HepG2 (cell line): ENCODE results near the gene C17orf58. TPM values are rescaled to one million over a fixed set of nuclear protein-coding genes. Genes with fewer than 3 reads are reported as not detected.

ENCODE experiments used
- AFF4 ChIP-seq: sonication (generic); formaldehyde crosslinking; IDR thresholded peaks from 2 replicates; pipeline ENCODE4 v1.4.0; 2020; ENCODE audit warnings: missing genetic modification reagents
- ELK4 ChIP-seq: sonication (generic); formaldehyde crosslinking; IDR thresholded peaks from 2 replicates; pipeline ENCODE4 v1.9.0; 2021; ENCODE audit warnings: missing genetic modification reagents, borderline replicate concordance
- ETV5 ChIP-seq: IDR thresholded peaks from 2 replicates; pipeline ENCODE4 v1.6.1; 2018; ENCODE audit warnings: missing biosample characterization, missing genetic modification reagents, inconsistent platforms, borderline replicate concordance
- FOXA3 ChIP-seq: IDR thresholded peaks from 2 replicates; pipeline ENCODE4 v1.6.1; 2016; ENCODE audit warnings: missing genetic modification reagents, missing compliant biosample characterization
- FOXJ3 ChIP-seq: sonication (generic); formaldehyde crosslinking; IDR thresholded peaks from 2 replicates; pipeline ENCODE4 v1.4.0; 2020; ENCODE audit warnings: missing genetic modification reagents, mild to moderate bottlenecking, borderline replicate concordance
- GABPA ChIP-seq, 2 experiments: IDR thresholded peaks; 2 replicates each; pipeline ENCODE4 v1.6.1; 2011 to 2016; ENCODE audit warnings: low read depth in 2 of 2, low read length in 1 of 2, missing biosample characterization in 1 of 2, missing genetic modification characterization in 1 of 2
- HNRNPUL1 ChIP-seq: fragments of 200-400 bp; formaldehyde crosslinking; IDR thresholded peaks from 2 replicates; pipeline ENCODE4 v1.6.1; 2017; ENCODE audit warnings: low read depth, mild to moderate bottlenecking, low read length, moderate library complexity
- THAP11 ChIP-seq: IDR thresholded peaks from 2 replicates; pipeline ENCODE4 v1.6.1; 2016; ENCODE audit warnings: missing biosample characterization, missing genetic modification reagents
- ZNF562 ChIP-seq: sonication (generic); formaldehyde crosslinking; IDR thresholded peaks from 2 replicates; pipeline ENCODE4 v1.8.0; 2022; ENCODE audit warnings: missing genetic modification reagents, borderline replicate concordance
- ZNF773 ChIP-seq: sonication (generic); formaldehyde crosslinking; IDR thresholded peaks from 2 replicates; pipeline ENCODE4 v1.4.0; 2020; ENCODE audit warnings: missing genetic modification reagents, borderline replicate concordance
- polyA plus RNA-seq, 8 experiments: library from polyadenylated mRNA; depleted of rRNA in 3 of 8; stranded (reverse) in 7 of 8; unstranded in 1 of 8; fragments of >200 nt; fragmentation: Illumina TruSeq in 4 of 8; extraction: Trizol in 4 of 8; gene quantifications; 2 replicates each; pipeline versions ENCODE4 v1.2.1 to v1.2.3, GENCODE V29; 2011 to 2016; ENCODE audit warnings: low read depth in 4 of 8, missing spikeins in 1 of 8, mixed read lengths in 1 of 8; ENCODE audit not compliant: insufficient read depth in 1 of 8
- total RNA-seq, 5 experiments: library from RNA; depleted of rRNA; stranded (reverse); fragments of >200 nt; fragmentation: Illumina TruSeq; extraction: Trizol; gene quantifications; 2 replicates each; pipeline ENCODE4 v1.2.3, GENCODE V29; 2016; ENCODE audit warnings: low read depth in 1 of 5
- TF ChIP-seq, protein P1 (sequence below): sonication (generic); formaldehyde crosslinking; IDR thresholded peaks from 2 replicates; pipeline ENCODE4 v1.4.0; 2020; ENCODE audit warnings: missing genetic modification reagents
- TF ChIP-seq, protein P2 (sequence below): sonication (generic); formaldehyde crosslinking; IDR thresholded peaks from 2 replicates; pipeline ENCODE4; 2020; ENCODE audit warnings: missing genetic modification reagents, mild to moderate bottlenecking, borderline replicate concordance
- TF ChIP-seq, protein P3 (sequence below): sonication (generic); formaldehyde crosslinking; IDR thresholded peaks from 2 replicates; pipeline ENCODE4 v1.4.0; 2020; ENCODE audit warnings: mild to moderate bottlenecking, missing genetic modification reagents, borderline replicate concordance

Gene C17orf58
- total and polyA plus RNA-seq, 2 of the 13 experiments (the other 11 are each of a cell fraction or from before 2014, with no cell fraction given) = 15.6 to 15.8 TPM

- no peak for TF ChIP-seq ELK4
- TF ChIP-seq, protein P1, sequence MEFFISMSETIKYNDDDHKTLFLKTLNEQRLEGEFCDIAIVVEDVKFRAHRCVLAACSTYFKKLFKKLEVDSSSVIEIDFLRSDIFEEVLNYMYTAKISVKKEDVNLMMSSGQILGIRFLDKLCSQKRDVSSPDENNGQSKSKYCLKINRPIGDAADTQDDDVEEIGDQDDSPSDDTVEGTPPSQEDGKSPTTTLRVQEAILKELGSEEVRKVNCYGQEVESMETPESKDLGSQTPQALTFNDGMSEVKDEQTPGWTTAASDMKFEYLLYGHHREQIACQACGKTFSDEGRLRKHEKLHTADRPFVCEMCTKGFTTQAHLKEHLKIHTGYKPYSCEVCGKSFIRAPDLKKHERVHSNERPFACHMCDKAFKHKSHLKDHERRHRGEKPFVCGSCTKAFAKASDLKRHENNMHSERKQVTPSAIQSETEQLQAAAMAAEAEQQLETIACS = no peak
- no peak for TF ChIP-seq ZNF562
- TF ChIP-seq FOXJ3 = no peak
- TF ChIP-seq AFF4 (CRISPR knock-in tag) = no peak
- TF ChIP-seq ZNF773 = no peak
- TF ChIP-seq FOXA3 (CRISPR knock-in tag) = peak; percentile 4; the same call in 1 of the 2 replicates
- TF ChIP-seq, protein P2, sequence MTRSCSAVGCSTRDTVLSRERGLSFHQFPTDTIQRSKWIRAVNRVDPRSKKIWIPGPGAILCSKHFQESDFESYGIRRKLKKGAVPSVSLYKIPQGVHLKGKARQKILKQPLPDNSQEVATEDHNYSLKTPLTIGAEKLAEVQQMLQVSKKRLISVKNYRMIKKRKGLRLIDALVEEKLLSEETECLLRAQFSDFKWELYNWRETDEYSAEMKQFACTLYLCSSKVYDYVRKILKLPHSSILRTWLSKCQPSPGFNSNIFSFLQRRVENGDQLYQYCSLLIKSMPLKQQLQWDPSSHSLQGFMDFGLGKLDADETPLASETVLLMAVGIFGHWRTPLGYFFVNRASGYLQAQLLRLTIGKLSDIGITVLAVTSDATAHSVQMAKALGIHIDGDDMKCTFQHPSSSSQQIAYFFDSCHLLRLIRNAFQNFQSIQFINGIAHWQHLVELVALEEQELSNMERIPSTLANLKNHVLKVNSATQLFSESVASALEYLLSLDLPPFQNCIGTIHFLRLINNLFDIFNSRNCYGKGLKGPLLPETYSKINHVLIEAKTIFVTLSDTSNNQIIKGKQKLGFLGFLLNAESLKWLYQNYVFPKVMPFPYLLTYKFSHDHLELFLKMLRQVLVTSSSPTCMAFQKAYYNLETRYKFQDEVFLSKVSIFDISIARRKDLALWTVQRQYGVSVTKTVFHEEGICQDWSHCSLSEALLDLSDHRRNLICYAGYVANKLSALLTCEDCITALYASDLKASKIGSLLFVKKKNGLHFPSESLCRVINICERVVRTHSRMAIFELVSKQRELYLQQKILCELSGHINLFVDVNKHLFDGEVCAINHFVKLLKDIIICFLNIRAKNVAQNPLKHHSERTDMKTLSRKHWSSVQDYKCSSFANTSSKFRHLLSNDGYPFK (CRISPR knock-in tag) = peak; percentile 27; the same call in 1 of the 2 replicates
- no peak for TF ChIP-seq HNRNPUL1
- TF ChIP-seq, protein P3, sequence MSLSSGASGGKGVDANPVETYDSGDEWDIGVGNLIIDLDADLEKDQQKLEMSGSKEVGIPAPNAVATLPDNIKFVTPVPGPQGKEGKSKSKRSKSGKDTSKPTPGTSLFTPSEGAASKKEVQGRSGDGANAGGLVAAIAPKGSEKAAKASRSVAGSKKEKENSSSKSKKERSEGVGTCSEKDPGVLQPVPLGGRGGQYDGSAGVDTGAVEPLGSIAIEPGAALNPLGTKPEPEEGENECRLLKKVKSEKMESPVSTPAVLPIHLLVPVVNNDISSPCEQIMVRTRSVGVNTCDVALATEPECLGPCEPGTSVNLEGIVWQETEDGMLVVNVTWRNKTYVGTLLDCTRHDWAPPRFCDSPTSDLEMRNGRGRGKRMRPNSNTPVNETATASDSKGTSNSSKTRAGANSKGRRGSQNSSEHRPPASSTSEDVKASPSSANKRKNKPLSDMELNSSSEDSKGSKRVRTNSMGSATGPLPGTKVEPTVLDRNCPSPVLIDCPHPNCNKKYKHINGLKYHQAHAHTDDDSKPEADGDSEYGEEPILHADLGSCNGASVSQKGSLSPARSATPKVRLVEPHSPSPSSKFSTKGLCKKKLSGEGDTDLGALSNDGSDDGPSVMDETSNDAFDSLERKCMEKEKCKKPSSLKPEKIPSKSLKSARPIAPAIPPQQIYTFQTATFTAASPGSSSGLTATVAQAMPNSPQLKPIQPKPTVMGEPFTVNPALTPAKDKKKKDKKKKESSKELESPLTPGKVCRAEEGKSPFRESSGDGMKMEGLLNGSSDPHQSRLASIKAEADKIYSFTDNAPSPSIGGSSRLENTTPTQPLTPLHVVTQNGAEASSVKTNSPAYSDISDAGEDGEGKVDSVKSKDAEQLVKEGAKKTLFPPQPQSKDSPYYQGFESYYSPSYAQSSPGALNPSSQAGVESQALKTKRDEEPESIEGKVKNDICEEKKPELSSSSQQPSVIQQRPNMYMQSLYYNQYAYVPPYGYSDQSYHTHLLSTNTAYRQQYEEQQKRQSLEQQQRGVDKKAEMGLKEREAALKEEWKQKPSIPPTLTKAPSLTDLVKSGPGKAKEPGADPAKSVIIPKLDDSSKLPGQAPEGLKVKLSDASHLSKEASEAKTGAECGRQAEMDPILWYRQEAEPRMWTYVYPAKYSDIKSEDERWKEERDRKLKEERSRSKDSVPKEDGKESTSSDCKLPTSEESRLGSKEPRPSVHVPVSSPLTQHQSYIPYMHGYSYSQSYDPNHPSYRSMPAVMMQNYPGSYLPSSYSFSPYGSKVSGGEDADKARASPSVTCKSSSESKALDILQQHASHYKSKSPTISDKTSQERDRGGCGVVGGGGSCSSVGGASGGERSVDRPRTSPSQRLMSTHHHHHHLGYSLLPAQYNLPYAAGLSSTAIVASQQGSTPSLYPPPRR = no peak
- TF ChIP-seq GABPA (IDR thresholded peaks at IDR 0.05; ENCODE audit: low read depth, low read length) = no peak
- TF ChIP-seq GABPA (CRISPR knock-in tag; IDR thresholded peaks at IDR 0.05; ENCODE audit: low read depth) = no peak
- TF ChIP-seq THAP11 (CRISPR knock-in tag) = no peak
- TF ChIP-seq ETV5 (CRISPR knock-in tag) = no peak
Measured at GRCh38 chr17:67992548-67993152, 3.6 kb downstream of the C17orf58 start (continued).
